GM21423 (cell line): ENCODE measurements around the gene PRKAR2B.
"Not testable (repeated sequence)": the region's sequence is repeated elsewhere in the genome, so short reads cannot be mapped to it uniquely, and the experiment has no call there.

ENCODE experiments used
- ATAC-seq: cut with Tn5 transposase; IDR thresholded peaks from one replicate; pipeline ENCODE4 v1.9.1; 2021; ENCODE audit warnings: mild to moderate bottlenecking, moderate library complexity; ENCODE audit not compliant: unreplicated experiment

Gene PRKAR2B

GRCh38 chr7:107026166-107026565 is 18.3 kb upstream of the PRKAR2B start:
- no peak for ATAC-seq

GRCh38 chr7:107027208-107027607 is 17.3 kb upstream of the PRKAR2B start:
- ATAC-seq, result no peak

GRCh38 chr7:107029061-107029763 is 15.3 kb upstream of the PRKAR2B start:
- no peak for ATAC-seq

GRCh38 chr7:107029764-107030286 is 14.7 kb upstream of the PRKAR2B start:
- ATAC-seq, result no peak

GRCh38 chr7:107032050-107032449 is 12.5 kb upstream of the PRKAR2B start:
- no peak for ATAC-seq

- ATAC-seq, result no peak
These were observed 11.6 kb upstream of the PRKAR2B start for GRCh38 chr7:107032720-107033438.

- no peak for ATAC-seq
These were observed 10.0 kb upstream of the PRKAR2B start for GRCh38 chr7:107034553-107034952.

- ATAC-seq, result no peak
These were observed 9.1 kb upstream of the PRKAR2B start for GRCh38 chr7:107035446-107035845.

- no peak for ATAC-seq
These were observed 8.0 kb upstream of the PRKAR2B start for GRCh38 chr7:107036535-107036934.

- no peak for ATAC-seq
These were observed 6.5 kb upstream of the PRKAR2B start for GRCh38 chr7:107037717-107038603.

- ATAC-seq, result no peak
These were observed 5.2 kb upstream of the PRKAR2B start for GRCh38 chr7:107039199-107039900.

- no peak for ATAC-seq
These were observed 3.4 kb upstream of the PRKAR2B start for GRCh38 chr7:107041097-107041496.

- not testable (repeated sequence) for ATAC-seq
These were observed 2.7 kb upstream of the PRKAR2B start for GRCh38 chr7:107041764-107042163.

GRCh38 chr7:107042326-107042910 is 2.1 kb upstream of the PRKAR2B start:
- ATAC-seq, result not testable (repeated sequence)

GRCh38 chr7:107043491-107043890 is 1.0 kb upstream of the PRKAR2B start:
- ATAC-seq, result no peak

- no peak for ATAC-seq
These were observed 571 bp upstream of the PRKAR2B start for GRCh38 chr7:107043921-107044346.

- ATAC-seq, result no peak
These were observed 873 bp downstream of the PRKAR2B start for GRCh38 chr7:107045195-107045960.

- no peak for ATAC-seq
These were observed 1.5 kb downstream of the PRKAR2B start for GRCh38 chr7:107045980-107046379.

GRCh38 chr7:107046491-107047259 is 2.2 kb downstream of the PRKAR2B start:
- no peak for ATAC-seq
